Measurements from ENCODE around the gene C19orf12.
"Not testable (repeated sequence)": the region's sequence is repeated elsewhere in the genome, so short reads cannot be mapped to it uniquely, and the experiment has no call there.

The C19orf12 gene

GRCh38 chr19:29675120-29675649 lies 39.9 kb downstream of the C19orf12 start:
- no peak for DNase-seq

GRCh38 chr19:29674374-29675119 lies 40.5 kb downstream of the C19orf12 start:
- DNase-seq = no peak

GRCh38 chr19:29673451-29674371 lies 41.4 kb downstream of the C19orf12 start:
- DNase-seq = no peak

- DNase-seq = peak; percentile 87 to 90
Measured at GRCh38 chr19:29672933-29673336, 42.1 kb downstream of the C19orf12 start.

GRCh38 chr19:29672319-29672932 lies 42.6 kb downstream of the C19orf12 start:
- DNase-seq = no peak

GRCh38 chr19:29671393-29672160 lies 43.5 kb downstream of the C19orf12 start:
- DNase-seq = peak; percentile 88 to 90

GRCh38 chr19:29671026-29671392 lies 44.1 kb downstream of the C19orf12 start:
- not testable (repeated sequence) for DNase-seq

GRCh38 chr19:29670255-29670654 lies 44.8 kb downstream of the C19orf12 start:
- no peak for DNase-seq

GRCh38 chr19:29668746-29669609 lies 46.1 kb downstream of the C19orf12 start:
- no peak for DNase-seq

- peak; percentile 65 to 68 for DNase-seq
Measured at GRCh38 chr19:29667901-29668341, 47.1 kb downstream of the C19orf12 start.

GRCh38 chr19:29667387-29667783 lies 47.7 kb downstream of the C19orf12 start:
- no peak for DNase-seq

GRCh38 chr19:29666578-29667386 lies 48.3 kb downstream of the C19orf12 start:
- no peak for DNase-seq

GRCh38 chr19:29665826-29666577 lies 49.1 kb downstream of the C19orf12 start:
- DNase-seq = peak in 1 of 2 donors; percentile 30

- DNase-seq = peak; percentile 85 to 87
Measured at GRCh38 chr19:29665215-29665825, 49.7 kb downstream of the C19orf12 start, which contains the start of gene PLEKHF1. PLEKHF1 (plus strand) TSS chr19:29665461; CDS start chr19:29673840, 8,379 bp downstream.

- no peak for DNase-seq
Measured at GRCh38 chr19:29664753-29665214, 50.3 kb downstream of the C19orf12 start.

GRCh38 chr19:29663861-29664752 lies 51.0 kb downstream of the C19orf12 start:
- no peak for DNase-seq

- DNase-seq = no peak
Measured at GRCh38 chr19:29662604-29663404, 52.3 kb downstream of the C19orf12 start.
